A673 (cell line): ENCODE measurements around the gene ZBTB2. TPM values are rescaled to one million over a fixed set of nuclear protein-coding genes. Genes with fewer than 3 reads are reported as not detected.
"Not testable (repeated sequence)": the region's sequence is repeated elsewhere in the genome, so short reads cannot be mapped to it uniquely, and the experiment has no call there.

Experiments
- BruUV-seq: library from RNA; stranded (reverse); fragments of 400-500 nt; replicated peaks from 2 replicates; lab custom pipeline; 2021; lab: Mats Ljungman, UMichigan
- CTCF ChIA-PET: fragments of 300-600 bp; sonication (Branson Sonifier 250); formaldehyde crosslinking; loops from one replicate; lab custom pipeline; 2022; ENCODE audit warnings: antibody characterized with exemption; lab: Charles Lee
- POLR2A ChIA-PET: fragments of 300-600 bp; sonication (Branson Sonifier 250); formaldehyde crosslinking; loops from one replicate; lab custom pipeline; 2022; ENCODE audit warnings: antibody characterized with exemption; ENCODE audit not compliant: low non-redundant PET; lab: Charles Lee
- DNase-seq: peaks from one replicate; pipeline ENCODE4 v3.0.0-alpha.2; 2015; ENCODE audit warnings: low spot score
- H3K27ac ChIP-seq: fragments of 200-600 bp; sonication (generic); 2 replicates; pipeline ENCODE4 v1.5.1; 2016; ENCODE audit warnings: mixed run types, low read depth, mild to moderate bottlenecking, mixed read lengths, antibody characterized with exemption, low read length; ENCODE audit not compliant: poor library complexity, severe bottlenecking
- H3K27me3 ChIP-seq: fragments of 200-600 bp; sonication (generic); replicated peaks from 2 replicates; pipeline ENCODE4 v1.6.1; 2017; ENCODE audit warnings: mixed run types, low read depth, mild to moderate bottlenecking, mixed read lengths, antibody characterized with exemption, low read length; ENCODE audit not compliant: insufficient read depth, poor library complexity
- H3K36me3 ChIP-seq: fragments of 200-600 bp; sonication (generic); 2 replicates; pipeline ENCODE4 v1.6.1; 2016; ENCODE audit warnings: mixed run types, mild to moderate bottlenecking, mixed read lengths, antibody characterized with exemption, low read length; ENCODE audit not compliant: insufficient read depth, poor library complexity, severe bottlenecking
- H3K4me1 ChIP-seq: fragments of 200-600 bp; sonication (generic); 2 replicates; pipeline ENCODE4 v1.6.1; 2017; ENCODE audit warnings: mixed run types, mild to moderate bottlenecking, mixed read lengths, antibody characterized with exemption, low read length; ENCODE audit not compliant: insufficient read depth, poor library complexity, severe bottlenecking
- H3K4me3 ChIP-seq: fragments of 200-600 bp; sonication (generic); 2 replicates; pipeline ENCODE4 v1.5.1; 2016; ENCODE audit warnings: low read depth, mixed run types, mild to moderate bottlenecking, mixed read lengths, low read length; ENCODE audit not compliant: poor library complexity, severe bottlenecking
- H3K9me3 ChIP-seq: fragments of 200-600 bp; sonication (generic); 2 replicates; pipeline ENCODE4 v1.6.1; 2016; ENCODE audit warnings: mixed run types, low read depth, mild to moderate bottlenecking, mixed read lengths, antibody characterized with exemption, low read length; ENCODE audit not compliant: poor library complexity, severe bottlenecking
- EZH2 ChIP-seq: fragments of 200-600 bp; sonication (generic); IDR thresholded peaks from 2 replicates; pipeline ENCODE4 v1.6.1; 2017; ENCODE audit warnings: borderline replicate concordance, low read depth, mild to moderate bottlenecking, mixed read lengths, antibody characterized with exemption, low read length; ENCODE audit not compliant: poor library complexity, severe bottlenecking
- intact Hi-C: fragments of 100-400 bp; cut with micrococcal nuclease; formaldehyde crosslinking; loops from one replicate; pipeline ENCODE4 v1.10.0; 2022; ENCODE audit not compliant: unreplicated experiment
- total RNA-seq: library from RNA; stranded (reverse); gene quantifications from 2 replicates; pipeline ENCODE4 v1.2.3, GENCODE V29; 2021
- TF ChIP-seq, protein P1 (sequence below): fragments of 300-800, 200-600 bp; sonication (generic); conservative IDR thresholded peaks from 2 replicates; pipeline ENCODE4 v1.5.1; 2017; ENCODE audit warnings: low read depth, mild to moderate bottlenecking, antibody characterized with exemption, low read length, moderate library complexity, mixed read lengths

The ZBTB2 gene
- total RNA-seq, 1 experiment from 2014 or later = 24.0 TPM

GRCh38 chr6:151351146-151351700, 40.1 kb downstream of the ZBTB2 start:
- Histone ChIP-seq H3K27me3 (no peaks in the 10 kb centered on the region), H3K9me3 (no peaks in the 10 kb centered on the region), H3K4me3 (no peak overlapping the region), H3K27ac (no peak overlapping the region), H3K36me3 (peaks cover 4% of the 10 kb centered on the region), H3K4me1 (no peaks in the 10 kb centered on the region)
- no peak for DNase-seq
- ChIA-PET POLR2A (interaction anchor here (0.6 kb wide), 1 partner anchor 155 kb away, joined by 3 read pairs; no protein-coding TSS in a partner anchor), CTCF (no interaction called here)
- intact Hi-C loops = no loop called here
- no TSS peak for BruUV-seq
- TF ChIP-seq EZH2 = no peak
- TF ChIP-seq, protein P1, sequence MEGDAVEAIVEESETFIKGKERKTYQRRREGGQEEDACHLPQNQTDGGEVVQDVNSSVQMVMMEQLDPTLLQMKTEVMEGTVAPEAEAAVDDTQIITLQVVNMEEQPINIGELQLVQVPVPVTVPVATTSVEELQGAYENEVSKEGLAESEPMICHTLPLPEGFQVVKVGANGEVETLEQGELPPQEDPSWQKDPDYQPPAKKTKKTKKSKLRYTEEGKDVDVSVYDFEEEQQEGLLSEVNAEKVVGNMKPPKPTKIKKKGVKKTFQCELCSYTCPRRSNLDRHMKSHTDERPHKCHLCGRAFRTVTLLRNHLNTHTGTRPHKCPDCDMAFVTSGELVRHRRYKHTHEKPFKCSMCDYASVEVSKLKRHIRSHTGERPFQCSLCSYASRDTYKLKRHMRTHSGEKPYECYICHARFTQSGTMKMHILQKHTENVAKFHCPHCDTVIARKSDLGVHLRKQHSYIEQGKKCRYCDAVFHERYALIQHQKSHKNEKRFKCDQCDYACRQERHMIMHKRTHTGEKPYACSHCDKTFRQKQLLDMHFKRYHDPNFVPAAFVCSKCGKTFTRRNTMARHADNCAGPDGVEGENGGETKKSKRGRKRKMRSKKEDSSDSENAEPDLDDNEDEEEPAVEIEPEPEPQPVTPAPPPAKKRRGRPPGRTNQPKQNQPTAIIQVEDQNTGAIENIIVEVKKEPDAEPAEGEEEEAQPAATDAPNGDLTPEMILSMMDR = no peak

DNA sequence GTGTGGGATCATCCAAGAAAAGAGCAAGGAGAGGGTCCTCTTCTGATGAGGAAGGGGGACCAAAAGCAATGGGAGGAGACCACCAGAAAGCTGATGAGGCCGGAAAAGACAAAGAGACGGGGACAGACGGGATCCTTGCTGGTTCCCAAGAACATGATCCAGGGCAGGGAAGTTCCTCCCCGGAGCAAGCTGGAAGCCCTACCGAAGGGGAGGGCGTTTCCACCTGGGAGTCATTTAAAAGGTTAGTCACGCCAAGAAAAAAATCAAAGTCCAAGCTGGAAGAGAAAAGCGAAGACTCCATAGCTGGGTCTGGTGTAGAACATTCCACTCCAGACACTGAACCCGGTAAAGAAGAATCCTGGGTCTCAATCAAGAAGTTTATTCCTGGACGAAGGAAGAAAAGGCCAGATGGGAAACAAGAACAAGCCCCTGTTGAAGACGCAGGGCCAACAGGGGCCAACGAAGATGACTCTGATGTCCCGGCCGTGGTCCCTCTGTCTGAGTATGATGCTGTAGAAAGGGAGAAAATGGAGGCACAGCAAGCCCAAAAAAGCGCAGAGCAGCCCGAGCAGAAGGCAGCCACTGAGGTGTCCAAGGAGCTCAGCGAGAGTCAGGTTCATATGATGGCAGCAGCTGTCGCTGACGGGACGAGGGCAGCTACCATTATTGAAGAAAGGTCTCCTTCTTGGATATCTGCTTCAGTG, 40.8 kb downstream of the ZBTB2 start:
- TF ChIP-seq, protein P1 = no peak
- no peak for TF ChIP-seq EZH2
- intact Hi-C loops = no loop called here
- no peak for DNase-seq
- Histone ChIP-seq H3K9me3 (no peaks in the 10 kb centered on the region), H3K27me3 (no peaks in the 10 kb centered on the region), H3K36me3 (no peaks in the 10 kb centered on the region), H3K4me1 (no peaks in the 10 kb centered on the region), H3K27ac (no peak overlapping the region), H3K4me3 (no peak overlapping the region)
- CTCF ChIA-PET = interaction anchor here (0.6 kb wide), 1 partner anchor 56 kb away, joined by 4 read pairs; no protein-coding TSS in a partner anchor
- POLR2A ChIA-PET = no interaction called here
- no TSS peak for BruUV-seq

DNA sequence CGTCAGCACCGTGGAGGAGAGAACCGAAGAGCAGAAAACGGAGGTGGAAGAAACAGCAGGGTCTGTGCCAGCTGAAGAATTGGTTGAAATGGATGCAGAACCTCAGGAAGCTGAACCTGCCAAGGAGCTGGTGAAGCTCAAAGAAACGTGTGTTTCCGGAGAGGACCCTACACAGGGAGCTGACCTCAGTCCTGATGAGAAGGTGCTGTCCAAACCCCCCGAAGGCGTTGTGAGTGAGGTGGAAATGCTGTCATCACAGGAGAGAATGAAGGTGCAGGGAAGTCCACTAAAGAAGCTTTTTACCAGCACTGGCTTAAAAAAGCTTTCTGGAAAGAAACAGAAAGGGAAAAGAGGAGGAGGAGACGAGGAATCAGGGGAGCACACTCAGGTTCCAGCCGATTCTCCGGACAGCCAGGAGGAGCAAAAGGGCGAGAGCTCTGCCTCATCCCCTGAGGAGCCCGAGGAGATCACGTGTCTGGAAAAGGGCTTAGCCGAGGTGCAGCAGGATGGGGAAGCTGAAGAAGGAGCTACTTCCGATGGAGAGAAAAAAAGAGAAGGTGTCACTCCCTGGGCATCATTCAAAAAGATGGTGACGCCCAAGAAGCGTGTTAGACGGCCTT, 41.6 kb downstream of the ZBTB2 start:
- ChIA-PET CTCF (interaction anchor here (0.6 kb wide), 1 partner anchor 57 kb away, joined by 4 read pairs; no protein-coding TSS in a partner anchor), POLR2A (no interaction called here)
- no peak for DNase-seq
- Histone ChIP-seq H3K27me3 (no peaks in the 10 kb centered on the region), H3K27ac (no peak overlapping the region), H3K9me3 (no peaks in the 10 kb centered on the region), H3K4me1 (no peaks in the 10 kb centered on the region), H3K4me3 (no peak overlapping the region), H3K36me3 (no peaks in the 10 kb centered on the region)
- intact Hi-C loops = no loop called here
- TF ChIP-seq, protein P1 = no peak
- TF ChIP-seq EZH2 = no peak
- BruUV-seq = no TSS peak

GRCh38 chr6:151342750-151343149, 48.6 kb downstream of the ZBTB2 start:
- H3K4me3 ChIP-seq, POLR2A ChIA-PET, intact Hi-C loops, H3K9me3 ChIP-seq, CTCF ChIA-PET, BruUV-seq, H3K27me3 ChIP-seq, DNase-seq, H3K36me3 ChIP-seq, H3K27ac ChIP-seq: not testable (repeated sequence)
- peaks cover 12% of the 10 kb centered on the region for H3K4me1 ChIP-seq
